ENCODE measurements around the gene NAPA.

The NAPA gene

DNA sequence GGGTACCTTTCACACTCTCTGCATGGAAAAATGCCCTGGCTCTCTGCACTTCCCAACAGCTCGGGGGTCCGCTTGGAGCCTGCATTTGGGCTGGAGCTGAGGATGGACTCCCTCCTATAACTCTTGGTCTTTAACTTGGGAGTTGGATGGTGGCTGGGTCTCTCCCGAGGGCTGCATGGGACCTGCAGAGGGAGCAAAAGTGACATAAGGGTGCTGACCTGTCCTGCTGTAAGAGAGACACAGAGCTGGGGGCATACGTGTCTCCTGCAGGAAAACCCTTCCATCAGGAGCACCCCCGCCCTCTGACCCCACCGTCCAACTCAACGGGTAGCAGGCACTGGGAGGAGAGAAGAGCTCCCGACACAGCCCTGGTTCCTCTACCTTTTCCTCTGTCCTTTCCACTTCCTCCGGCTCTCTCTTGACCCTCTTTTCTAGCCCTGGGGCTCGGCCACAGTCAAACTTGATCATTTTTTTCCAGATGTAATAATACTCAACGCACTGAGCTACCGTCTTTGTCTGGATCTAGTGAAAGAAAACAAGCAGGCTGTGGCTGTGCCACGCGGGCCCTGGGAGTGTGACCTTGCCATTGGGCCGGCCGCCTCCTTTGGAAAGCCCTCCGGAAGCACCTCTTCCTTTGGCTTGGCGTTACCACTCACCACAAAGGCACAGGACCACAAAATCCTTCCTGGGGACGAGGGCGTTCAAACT is 6.8 kb upstream of the NAPA start:
- Histone ChIP-seq H3K27ac (no peak overlapping the region), H3K4me1 (ENCODE audit: control insufficient read depth in 1 of 2, insufficient read depth in 1 of 2, low read depth in 1 of 2, low read length in 1 of 2) (peaks cover 0 to 3% of the 10 kb centered on the region in 2 experiments), H3K4me3 (ENCODE audit: low read depth in 1 of 2, low read length in 1 of 2) (no peak overlapping the region), H3K36me3 (no peaks in the 10 kb centered on the region), H3K9me3 (no peaks in the 10 kb centered on the region), H3K27me3 (peaks cover 84% of the 10 kb centered on the region)
- no peak for TF ChIP-seq CTCF (IDR thresholded peaks at IDR 0.05)

DNA sequence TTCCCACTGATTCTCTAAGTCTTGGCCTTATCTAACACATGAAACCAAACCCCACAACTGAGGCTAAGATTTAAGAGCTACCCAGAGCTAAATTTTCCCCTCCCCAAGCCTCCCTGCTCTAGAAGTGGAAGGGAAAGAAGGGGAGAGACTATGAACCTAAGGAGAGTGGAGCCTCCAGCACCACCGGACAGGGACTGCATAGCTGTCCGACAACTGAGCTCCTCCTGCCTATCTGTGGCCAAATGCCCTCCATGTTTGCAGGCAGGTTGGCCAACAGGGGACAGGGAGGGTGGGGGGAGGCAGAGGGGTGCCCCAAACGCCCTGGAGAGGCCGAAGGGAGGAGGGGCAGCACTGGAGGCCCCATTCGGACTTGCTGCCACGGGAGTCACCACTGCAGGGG is 6.0 kb upstream of the NAPA start:
- Histone ChIP-seq H3K4me1 (ENCODE audit: control insufficient read depth in 1 of 2, insufficient read depth in 1 of 2, low read depth in 1 of 2, low read length in 1 of 2) (peaks cover 4 to 6% of the 10 kb centered on the region in 2 experiments), H3K27ac (no peak overlapping the region), H3K36me3 (no peaks in the 10 kb centered on the region), H3K9me3 (no peaks in the 10 kb centered on the region), H3K27me3 (peaks cover 80% of the 10 kb centered on the region), H3K4me3 (ENCODE audit: low read depth in 1 of 2, low read length in 1 of 2) (no peak overlapping the region)
- TF ChIP-seq CTCF (IDR thresholded peaks at IDR 0.05), result no peak

GRCh38 chr19:47520343-47520806 is 5.5 kb upstream of the NAPA start:
- H3K36me3 ChIP-seq, result no peaks in the 10 kb centered on the region
- H3K27ac ChIP-seq, result no peak overlapping the region
- H3K27me3 ChIP-seq, result peaks cover 80% of the 10 kb centered on the region
- TF ChIP-seq CTCF (IDR thresholded peaks at IDR 0.05), result no peak
- H3K9me3 ChIP-seq, result no peaks in the 10 kb centered on the region
- H3K4me3 ChIP-seq (ENCODE audit: low read depth in 1 of 2, low read length in 1 of 2), result no peak overlapping the region
- H3K4me1 ChIP-seq (ENCODE audit: control insufficient read depth in 1 of 2, insufficient read depth in 1 of 2, low read depth in 1 of 2, low read length in 1 of 2), result peaks cover 7 to 9% of the 10 kb centered on the region in 2 experiments

GRCh38 chr19:47518854-47519253 is 4.0 kb upstream of the NAPA start:
- no peaks in the 10 kb centered on the region for H3K9me3 ChIP-seq
- H3K27me3 ChIP-seq, result peaks cover 71% of the 10 kb centered on the region
- no peak overlapping the region for H3K27ac ChIP-seq
- no peak for TF ChIP-seq CTCF (IDR thresholded peaks at IDR 0.05)
- no peak overlapping the region for H3K4me3 ChIP-seq (ENCODE audit: low read depth in 1 of 2, low read length in 1 of 2)
- H3K4me1 ChIP-seq (ENCODE audit: control insufficient read depth in 1 of 2, insufficient read depth in 1 of 2, low read depth in 1 of 2, low read length in 1 of 2), result peaks cover 12 to 16% of the 10 kb centered on the region in 2 experiments
- no peaks in the 10 kb centered on the region for H3K36me3 ChIP-seq

DNA sequence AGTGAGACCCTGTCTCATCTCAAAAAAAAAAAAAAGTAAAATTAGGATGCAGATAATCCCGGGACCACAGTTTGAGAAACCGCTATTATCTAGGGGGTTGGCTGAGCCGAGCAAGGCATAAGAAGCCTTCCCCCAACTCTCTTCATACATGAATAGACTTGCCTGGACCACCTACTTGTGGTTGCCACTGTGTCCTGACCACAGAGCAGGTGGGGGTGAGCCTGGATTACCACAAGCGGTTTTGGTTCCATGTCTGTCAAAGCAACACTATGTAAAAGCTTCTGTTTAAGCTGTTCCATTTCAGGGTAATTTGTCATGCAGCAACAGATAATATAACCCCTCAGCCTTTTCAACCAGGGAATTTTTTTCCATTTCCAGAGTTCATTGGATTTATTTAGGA is 3.3 kb upstream of the NAPA start:
- H3K27me3 ChIP-seq, result peaks cover 64% of the 10 kb centered on the region
- no peak overlapping the region for H3K27ac ChIP-seq
- H3K4me1 ChIP-seq (ENCODE audit: control insufficient read depth in 1 of 2, insufficient read depth in 1 of 2, low read depth in 1 of 2, low read length in 1 of 2), result peaks cover 18 to 23% of the 10 kb centered on the region in 2 experiments
- no peak for TF ChIP-seq CTCF (IDR thresholded peaks at IDR 0.05)
- no peaks in the 10 kb centered on the region for H3K36me3 ChIP-seq
- H3K9me3 ChIP-seq, result no peaks in the 10 kb centered on the region
- no peak overlapping the region for H3K4me3 ChIP-seq (ENCODE audit: low read depth in 1 of 2, low read length in 1 of 2)

Data from neutrophil (primary cell).